HepG2 (cell line): ENCODE results near the gene MAN2A2. TPM values are rescaled to one million over a fixed set of nuclear protein-coding genes. Genes with fewer than 3 reads are reported as not detected.

Experiments
- AHDC1 ChIP-seq: sonication (generic); formaldehyde crosslinking; IDR thresholded peaks from 2 replicates; pipeline ENCODE4 v1.5.1; 2020; ENCODE audit warnings: mild to moderate bottlenecking, missing genetic modification reagents, borderline replicate concordance
- AKNA ChIP-seq: sonication (generic); formaldehyde crosslinking; IDR thresholded peaks from 2 replicates; pipeline ENCODE4 v1.4.0; 2020; ENCODE audit warnings: missing genetic modification reagents, borderline replicate concordance
- CREM ChIP-seq, 2 experiments: sonication (generic) in 1 of 2; formaldehyde crosslinking in 1 of 2; IDR thresholded peaks; 2 replicates each; pipeline versions ENCODE4 v1.4.0 to v1.6.1; 2016 to 2020; ENCODE audit warnings: antibody characterized with exemption in 1 of 2, mild to moderate bottlenecking in 1 of 2, missing genetic modification reagents in 1 of 2
- KLF16 ChIP-seq, 2 experiments: sonication (generic) in 1 of 2; formaldehyde crosslinking in 1 of 2; IDR thresholded peaks; 2 replicates each; pipeline versions ENCODE4 v1.6.1 to v1.8.0; 2016 to 2023; ENCODE audit warnings: missing genetic modification reagents in 2 of 2, missing compliant biosample characterization in 1 of 2
- MED13 ChIP-seq: sonication (generic); formaldehyde crosslinking; IDR thresholded peaks from 2 replicates; pipeline ENCODE4 v1.5.0; 2020; ENCODE audit warnings: missing genetic modification reagents
- MTA3 ChIP-seq: sonication (generic); formaldehyde crosslinking; IDR thresholded peaks from 2 replicates; pipeline ENCODE4 v1.4.0; 2020; ENCODE audit warnings: missing genetic modification reagents
- PRDM15 ChIP-seq: sonication (generic); formaldehyde crosslinking; IDR thresholded peaks from 2 replicates; pipeline ENCODE4 v1.4.0; 2020; ENCODE audit warnings: missing genetic modification reagents
- TFE3 ChIP-seq: IDR thresholded peaks from 2 replicates; pipeline ENCODE4 v1.6.1; 2016
- ZNF430 ChIP-seq: sonication (generic); formaldehyde crosslinking; IDR thresholded peaks from 2 replicates; pipeline ENCODE4 v1.9.0; 2021; ENCODE audit warnings: mild to moderate bottlenecking, missing genetic modification reagents
- ZNF775 ChIP-seq: sonication (generic); formaldehyde crosslinking; IDR thresholded peaks from 2 replicates; pipeline ENCODE4 v1.4.0; 2020; ENCODE audit warnings: missing genetic modification reagents, mild to moderate bottlenecking, moderate library complexity, borderline replicate concordance
- polyA plus RNA-seq, 8 experiments: library from polyadenylated mRNA; depleted of rRNA in 3 of 8; stranded (reverse) in 7 of 8; unstranded in 1 of 8; fragments of >200 nt; fragmentation: Illumina TruSeq in 4 of 8; extraction: Trizol in 4 of 8; gene quantifications; 2 replicates each; pipeline versions ENCODE4 v1.2.1 to v1.2.3, GENCODE V29; 2011 to 2016; ENCODE audit warnings: low read depth in 4 of 8, missing spikeins in 1 of 8, mixed read lengths in 1 of 8; ENCODE audit not compliant: insufficient read depth in 1 of 8
- total RNA-seq, 5 experiments: library from RNA; depleted of rRNA; stranded (reverse); fragments of >200 nt; fragmentation: Illumina TruSeq; extraction: Trizol; gene quantifications; 2 replicates each; pipeline ENCODE4 v1.2.3, GENCODE V29; 2016; ENCODE audit warnings: low read depth in 1 of 5

MAN2A2 gene
- total and polyA plus RNA-seq, 2 of the 13 experiments (the other 11 are each of a cell fraction or from before 2014, with no cell fraction given) = 17.5 to 51.5 TPM

- peak; percentile 50 for TF ChIP-seq PRDM15 (CRISPR knock-in tag)
- peak; percentile 88; the same call in 1 of the 2 replicates for TF ChIP-seq ZNF430
- TF ChIP-seq AKNA = 0 out of 2 replicates have a peak, but pooled peaks have one; percentile 69
- TF ChIP-seq MED13 = 0 out of 2 replicates have a peak, but pooled peaks have one; percentile 12
- no peak for TF ChIP-seq AHDC1 (CRISPR knock-in tag)
- TF ChIP-seq TFE3 (CRISPR knock-in tag) = peak; percentile 73
- no peak for TF ChIP-seq MTA3 (CRISPR knock-in tag)
- TF ChIP-seq CREM (IDR thresholded peaks at IDR 0.05) = no peak
- TF ChIP-seq CREM (CRISPR knock-in tag; IDR thresholded peaks at IDR 0.05) = no peak
- no peak for TF ChIP-seq ZNF775
- TF ChIP-seq KLF16 (CRISPR knock-in tag; IDR thresholded peaks at IDR 0.05) = peak in 1 of 2 experiments; percentile 90; a peak in 2 of 4 replicates
These were observed 51.9 kb downstream of the MAN2A2 start, which contains the start of gene RCCD1 (continued) for GRCh38 chr15:90954712-90955623.
